NCI-H446 (cell line): ENCODE data around the gene CLBA1.
"Not testable (repeated sequence)": the region's sequence is repeated elsewhere in the genome, so short reads cannot be mapped to it uniquely, and the experiment has no call there.

Experiments used
- DNase-seq, 2 experiments: peaks; one replicate each; lab custom pipeline; 2025; lab: John Stamatoyannopoulos, UW

CLBA1 gene

DNA sequence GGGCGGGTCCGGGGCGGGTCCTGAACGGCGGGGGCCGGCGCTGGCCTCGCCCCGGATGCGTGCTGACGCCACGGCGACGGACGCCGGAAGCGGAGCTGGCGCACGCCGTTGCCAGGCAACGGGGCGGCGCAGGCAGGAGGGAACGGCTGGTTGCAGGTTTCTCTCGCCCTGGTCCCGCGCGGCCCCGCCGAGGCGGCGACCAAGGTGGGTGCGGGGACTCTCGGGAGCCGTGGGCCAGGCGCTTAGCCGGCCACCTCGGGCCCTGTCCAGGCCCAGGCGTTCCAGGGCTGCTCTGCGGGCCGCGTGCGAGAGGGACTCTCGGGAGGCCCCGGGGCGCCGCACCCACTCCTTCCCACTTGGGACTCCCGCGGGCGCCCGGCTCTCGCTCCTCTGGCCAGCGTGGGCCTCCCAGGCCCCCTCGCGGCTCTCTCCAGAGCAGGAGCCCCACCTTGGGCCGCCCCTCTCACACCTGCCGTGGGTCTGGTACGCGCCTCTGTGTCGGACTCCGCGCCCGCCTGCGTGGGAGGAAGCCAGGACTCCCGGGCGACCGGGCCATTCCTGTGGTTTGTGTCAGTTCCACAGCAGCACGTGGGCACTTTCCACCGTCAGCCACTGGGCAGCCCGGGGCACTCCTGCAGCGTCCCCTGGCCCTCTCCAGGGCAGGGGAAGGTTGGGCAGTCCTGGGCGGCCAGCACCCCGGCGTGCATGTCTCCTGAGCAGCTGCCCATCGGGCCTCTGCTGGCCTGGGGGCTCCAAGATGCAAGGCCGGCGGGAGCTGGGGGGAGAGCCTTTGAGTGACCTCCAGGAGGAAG is at the start of gene CLBA1:
CLBA1 (plus strand) TSS at position 114 of the 812 bp plus-strand sequence; CDS start at position 758, 644 bp downstream.
- DNase-seq, result peak; percentile 48 to 97

DNA sequence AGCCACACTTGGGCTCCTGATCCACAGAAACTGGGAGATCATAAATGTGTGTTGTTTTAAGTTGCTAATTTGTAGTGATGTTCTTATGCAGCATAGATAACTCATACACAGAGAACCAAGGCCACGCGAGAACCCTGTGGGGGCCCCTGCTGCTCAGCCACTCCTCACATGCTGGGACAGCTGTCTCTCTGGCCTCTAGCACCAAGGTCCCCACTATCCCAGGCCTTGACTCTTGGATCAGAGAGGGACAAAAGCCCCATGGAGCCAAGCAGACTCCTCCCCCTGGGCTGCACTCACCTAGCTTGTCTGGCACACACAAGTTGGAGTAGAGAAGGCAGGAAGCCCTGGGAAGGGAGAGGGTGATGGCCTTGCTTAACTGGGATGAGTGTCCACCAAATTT is 49.6 kb upstream of the CLBA1 start:
- DNase-seq, result no peak

GRCh38 chr14:104936361-104937155 is 49.0 kb upstream of the CLBA1 start:
- DNase-seq, result no peak

- DNase-seq, result no peak
Observed at GRCh38 chr14:104937161-104937560, 48.4 kb upstream of the CLBA1 start.

DNA sequence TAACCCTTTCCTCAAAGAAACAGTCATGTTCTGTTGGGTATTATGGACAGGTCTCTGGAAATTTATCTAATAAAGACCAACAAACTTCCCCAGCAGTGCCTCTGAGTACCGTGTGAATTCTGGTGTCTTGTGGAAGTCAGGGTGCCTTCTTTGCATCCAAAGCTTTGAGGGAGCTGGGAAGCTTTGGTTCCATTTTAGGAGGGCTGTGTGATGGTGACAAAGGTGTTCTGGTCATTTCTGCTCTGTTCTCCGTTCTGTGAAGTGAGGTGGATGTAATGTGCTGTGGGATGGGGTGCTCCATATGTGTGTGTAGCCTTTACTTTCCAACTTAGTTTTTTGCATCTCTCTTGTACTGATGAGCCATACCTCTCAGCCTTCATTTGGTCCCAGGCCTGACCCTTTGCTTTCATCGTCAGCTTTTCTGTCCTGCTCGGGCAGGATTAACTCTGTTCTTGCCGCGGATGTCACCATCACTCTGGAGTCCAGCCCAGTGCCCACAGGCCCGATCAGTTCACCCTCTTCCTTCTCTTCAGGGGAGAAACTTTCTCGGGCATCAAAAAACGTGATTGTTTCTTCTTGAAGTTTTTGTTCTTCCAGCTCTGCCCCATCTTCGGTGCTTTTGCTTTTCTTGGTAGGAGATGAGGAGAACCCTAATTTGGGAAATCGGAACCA is 47.8 kb upstream of the CLBA1 start:
- no peak for DNase-seq

- DNase-seq, result no peak
Observed at GRCh38 chr14:104938436-104938835, 47.2 kb upstream of the CLBA1 start.

GRCh38 chr14:104938960-104939359 is 46.6 kb upstream of the CLBA1 start:
- no peak for DNase-seq

DNA sequence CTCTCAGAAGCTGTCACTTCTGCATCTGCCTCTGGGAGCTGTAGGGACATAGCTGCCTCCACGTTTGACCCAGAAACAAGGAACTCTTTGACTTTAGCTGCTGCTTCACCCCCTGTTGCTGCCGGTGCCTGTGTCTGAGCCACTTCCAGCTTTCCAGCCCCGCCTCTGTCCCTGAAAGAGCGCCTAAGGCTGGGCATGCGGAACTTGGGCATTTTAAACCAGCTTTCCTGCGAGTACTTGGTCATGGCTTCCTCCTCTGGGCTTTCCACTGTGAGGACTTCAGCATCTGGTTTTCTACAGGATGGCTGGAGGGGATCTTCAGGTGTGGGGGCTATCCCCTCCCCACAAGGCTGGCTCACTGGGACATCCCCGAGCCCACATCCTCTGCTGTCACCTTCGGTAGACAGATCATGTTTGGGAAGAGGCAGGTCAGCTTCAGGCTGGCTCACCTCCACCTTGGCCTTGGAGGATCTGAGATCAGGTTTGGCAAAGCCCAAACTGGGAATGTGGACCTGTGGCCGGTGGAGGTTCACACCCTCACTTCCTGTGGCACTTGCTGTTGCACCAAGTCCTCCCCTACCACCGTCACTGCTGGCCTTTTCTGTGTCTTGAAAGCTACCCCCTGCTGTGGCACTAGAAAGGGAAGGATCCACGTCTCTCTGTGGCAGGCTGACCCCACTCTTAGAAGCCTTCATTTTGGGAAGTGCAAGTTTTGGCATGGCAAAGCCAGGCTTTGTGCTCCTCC is 45.8 kb upstream of the CLBA1 start:
- DNase-seq, result no peak

DNA sequence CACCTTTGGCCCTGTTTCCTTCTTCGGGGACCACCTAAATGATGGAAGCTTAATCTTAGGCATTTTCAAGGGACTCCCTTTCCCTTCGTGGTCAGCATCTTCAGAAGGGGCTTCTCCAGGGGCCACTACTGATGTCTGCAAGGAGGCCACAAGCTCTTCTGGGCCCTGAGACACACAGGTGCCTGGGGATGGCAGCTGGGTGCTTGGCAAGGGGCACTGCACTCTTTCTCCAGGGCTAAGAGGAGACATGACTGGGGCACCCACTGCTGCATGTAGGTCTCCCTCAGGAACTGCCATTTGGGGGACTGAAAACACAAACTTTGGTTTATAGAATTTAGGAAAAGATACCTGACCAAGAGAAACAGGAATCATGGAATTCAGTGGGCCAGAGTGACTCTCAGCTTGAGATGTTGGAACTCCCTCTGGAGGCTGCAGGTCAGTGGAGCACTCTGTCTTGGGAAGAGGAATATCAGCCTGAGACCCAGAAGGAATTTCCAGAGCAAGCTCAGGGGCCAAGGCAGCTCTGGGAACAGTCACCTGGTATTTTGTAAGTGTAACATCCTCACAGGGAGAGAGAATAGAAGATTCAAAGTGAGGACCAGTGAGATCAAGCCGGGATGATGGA is 45.0 kb upstream of the CLBA1 start:
- no peak for DNase-seq

GRCh38 chr14:104941508-104942365 is 43.9 kb upstream of the CLBA1 start:
- no peak for DNase-seq

GRCh38 chr14:104942586-104942985 is 43.0 kb upstream of the CLBA1 start:
- DNase-seq, result no peak

DNA sequence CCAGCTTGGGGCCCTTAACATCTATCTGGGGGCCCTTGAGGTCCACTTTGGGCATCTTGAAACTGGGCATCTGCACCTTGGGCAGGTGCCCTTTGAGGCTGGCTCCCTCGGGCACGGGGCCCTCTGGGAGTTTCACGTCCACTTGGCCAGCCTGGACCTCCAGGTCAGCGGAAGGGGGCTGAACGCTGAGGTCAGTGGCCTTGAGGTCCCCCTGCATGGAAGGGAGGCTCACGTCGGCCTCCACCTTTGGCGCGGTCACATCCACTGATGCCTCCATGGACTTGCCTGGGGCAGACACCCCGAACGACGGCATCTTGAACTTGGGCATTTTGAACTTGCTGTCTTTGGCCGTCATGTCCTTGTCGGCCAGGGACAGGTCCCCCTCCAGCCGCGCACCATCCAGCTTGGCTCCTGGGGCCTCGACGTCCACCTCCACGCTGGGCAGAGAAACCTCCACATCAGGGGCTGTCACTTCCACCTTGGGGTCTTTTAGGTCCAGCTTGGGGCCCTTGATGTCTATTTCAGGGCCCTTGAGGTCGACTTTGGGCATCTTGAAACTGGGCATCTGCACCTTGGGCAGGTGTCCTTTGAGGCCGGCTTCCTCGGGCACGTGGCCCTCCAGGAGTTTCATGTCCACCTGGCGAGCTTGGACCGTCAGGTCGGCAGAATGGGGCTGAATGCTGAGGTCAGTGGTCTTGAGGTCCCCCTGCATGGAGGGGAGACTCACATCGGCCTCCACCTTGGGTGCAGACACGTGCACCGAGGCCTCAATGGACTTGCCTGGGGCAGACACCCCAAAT is 42.2 kb upstream of the CLBA1 start:
- not testable (repeated sequence) for DNase-seq

DNA sequence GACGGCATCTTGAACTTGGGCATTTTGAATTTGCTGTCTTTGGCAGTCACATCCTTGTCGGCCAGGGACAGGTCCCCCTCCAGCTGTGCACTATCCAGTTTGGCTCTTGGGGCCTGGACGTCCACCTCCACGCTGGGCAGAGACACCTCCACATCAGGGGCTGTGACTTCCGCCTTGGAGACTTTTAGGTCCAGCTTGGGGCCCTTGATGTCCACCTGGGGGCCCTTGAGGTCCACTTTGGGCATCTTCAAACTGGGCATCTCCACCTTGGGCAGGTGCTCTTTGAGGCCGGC is 41.6 kb upstream of the CLBA1 start:
- DNase-seq, result not testable (repeated sequence)

- not testable (repeated sequence) for DNase-seq
Observed at GRCh38 chr14:104944436-104945205, 41.0 kb upstream of the CLBA1 start.

DNA sequence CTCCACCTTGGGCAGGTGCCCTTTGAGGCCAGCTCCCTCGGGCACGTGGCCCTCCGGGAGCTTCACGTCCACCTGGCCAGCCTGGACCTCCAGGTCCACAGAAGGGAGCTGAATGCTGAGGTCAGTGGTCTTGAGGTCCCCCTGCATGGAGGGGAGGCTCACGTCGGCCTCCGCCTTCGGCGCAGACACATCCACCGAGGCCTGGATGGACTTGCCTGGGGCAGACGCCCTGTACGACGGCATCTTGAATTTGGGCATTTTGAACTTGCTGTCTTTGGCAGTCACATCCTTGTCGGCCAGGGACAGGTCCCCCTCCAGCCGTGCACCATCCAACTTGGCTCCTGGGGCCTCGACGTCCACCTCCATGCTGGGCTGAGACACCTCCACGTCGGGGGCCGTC is 40.3 kb upstream of the CLBA1 start:
- not testable (repeated sequence) for DNase-seq

- not testable (repeated sequence) for DNase-seq
Observed at GRCh38 chr14:104945986-104946965, 39.3 kb upstream of the CLBA1 start.

GRCh38 chr14:104947201-104947600 is 38.4 kb upstream of the CLBA1 start:
- DNase-seq, result not testable (repeated sequence)
